ENCODE results near the gene METTL17. TPM values are rescaled to one million over a fixed set of nuclear protein-coding genes. Genes with fewer than 3 reads are reported as not detected.

The METTL17 gene
- total and polyA plus RNA-seq, 2 donors (not counting 3 experiments of a cell fraction or from before 2014, with no cell fraction given): 60.6 to 90.6 TPM

GRCh38 chr14:21033133-21033698 is 43.4 kb downstream of the METTL17 start:
- TF ChIP-seq JUN (IDR thresholded peaks at IDR 0.05; ENCODE audit: borderline replicate concordance, insufficient read depth, insufficient read length, low read depth): no peak
- TF ChIP-seq EZH2 (IDR thresholded peaks at IDR 0.05; ENCODE audit: borderline replicate concordance, low read depth, low read length, severe bottlenecking): no peak
- TF ChIP-seq FOS (IDR thresholded peaks at IDR 0.05; ENCODE audit: borderline replicate concordance, insufficient read depth, low read length): no peak
- TF ChIP-seq MYC (IDR thresholded peaks at IDR 0.05; ENCODE audit: low read depth, low read length): no peak
- TF ChIP-seq GATA2 (IDR thresholded peaks at IDR 0.05; ENCODE audit: insufficient read depth, insufficient read length, low read depth, low read length): no peak
- TF ChIP-seq MAX (IDR thresholded peaks at IDR 0.05; ENCODE audit: insufficient read depth, insufficient read length): no peak
- TF ChIP-seq POLR2A (IDR thresholded peaks at IDR 0.05; ENCODE audit: low read depth, low read length): no peak
- TF ChIP-seq POLR2AphosphoS5 (IDR thresholded peaks at IDR 0.05; ENCODE audit: insufficient read depth, low read depth, low read length): no peak
- TF ChIP-seq CTCF (IDR thresholded peaks at IDR 0.05; ENCODE audit: extremely low read depth in 1 of 2, insufficient read depth in 1 of 2, low read depth in 1 of 2, low read length in 2 of 2): no peak
- CTCF ChIA-PET: interaction anchor here (1.3 to 10.1 kb wide), 3 partner anchors 11 to 20 kb away, joined by 3 to 86 read pairs (median 4); no protein-coding TSS in a partner anchor
- Histone ChIP-seq H3K9me1 (replicated peaks; ENCODE audit: control insufficient read depth, extremely low read depth, insufficient read depth, low read length) (no peaks in the 10 kb centered on the region), H3K79me2 (ENCODE audit: control insufficient read depth, insufficient read depth, low read length) (no peaks in the 10 kb centered on the region), H3K4me3 (replicated peaks in 1 of 3; ENCODE audit: insufficient read depth in 1 of 3, low read depth in 1 of 3, low read length in 3 of 3) (no peak overlapping the region), H3K27me3 (ENCODE audit: control insufficient read depth in 2 of 2, insufficient read depth in 2 of 2, low read length in 2 of 2) (peaks cover 20 to 26% of the 10 kb centered on the region in 2 experiments), H3K27ac (ENCODE audit: insufficient read depth, low read depth, low read length) (no peak overlapping the region), H3K4me2 (ENCODE audit: insufficient read depth, low read length) (no peak overlapping the region), H3K9me3 (replicated peaks; ENCODE audit: control insufficient read depth, insufficient read depth, low read length) (no peaks in the 10 kb centered on the region), H3K9ac (replicated peaks; ENCODE audit: extremely low read depth, insufficient read depth, low read length) (no peak overlapping the region), H3K36me3 (ENCODE audit: control insufficient read depth in 2 of 2, extremely low read depth in 1 of 2, insufficient read depth in 2 of 2, low read length in 2 of 2) (no peaks in the 10 kb centered on the region), H3K4me1 (ENCODE audit: control insufficient read depth, extremely low read depth, insufficient read depth, low read length) (no peaks in the 10 kb centered on the region), H4K20me1 (replicated peaks; ENCODE audit: control insufficient read depth, extremely low read depth, insufficient read depth, low read length) (no peaks in the 10 kb centered on the region), H2AFZ (ENCODE audit: low read depth, low read length) (no peak overlapping the region)
- POLR2A ChIA-PET: no interaction called here
- dilution Hi-C loops (cut with MboI; ENCODE audit: extremely low pct_ligation_motif_present, low sequenced_read_pairs): no loop called here
- BruUV-seq (replicated peaks): no TSS peak
- intact Hi-C loops (cut with micrococcal nuclease): no loop called here
- no peak for DNase-seq (ENCODE audit: low read depth, low spot score)
- no peak for FAIRE-seq

Measured in endothelial cell of umbilical vein (primary cell).